Large intestine (tissue), 3 donors: ENCODE measurements around the gene HDAC4. TPM values are rescaled to one million over a fixed set of nuclear protein-coding genes. Genes with fewer than 3 reads are reported as not detected.
A peak's percentile ranks its signal among the peaks of the same experiment; 100 is the strongest.

Experiments
- DNase-seq, 2 donors: peaks; one replicate each; pipeline versions ENCODE4 v3.0.0 to v3.0.0-alpha.2; 2013
- H3K27ac ChIP-seq: one replicate; pipeline ENCODE4 v1.5.1; 2013; ENCODE audit warnings: low read length
- H3K27me3 ChIP-seq: 2 replicates; pipeline ENCODE4 v1.6.1; 2013; ENCODE audit warnings: low read length; ENCODE audit not compliant: control insufficient read depth, insufficient read depth
- H3K36me3 ChIP-seq: 2 replicates; pipeline ENCODE4 v1.6.1; 2013; ENCODE audit warnings: low read length; ENCODE audit not compliant: control insufficient read depth, insufficient read depth
- H3K4me1 ChIP-seq: one replicate; pipeline ENCODE4 v1.6.1; 2013; ENCODE audit warnings: low read length; ENCODE audit not compliant: control insufficient read depth, insufficient read depth
- H3K4me3 ChIP-seq: one replicate; pipeline ENCODE4 v1.5.1; 2013; ENCODE audit warnings: low read length
- H3K9me3 ChIP-seq: one replicate; pipeline ENCODE4 v1.6.1; 2013; ENCODE audit warnings: mild to moderate bottlenecking, low read depth, low read length, moderate library complexity; ENCODE audit not compliant: control insufficient read depth
- WGBS: methylation state at CpG from one replicate; pipeline ENCODE4 v1.1.5; 2013; ENCODE audit warnings: low lambda C conversion rate; ENCODE audit not compliant: insufficient coverage; 5-methylcytosine and 5-hydroxymethylcytosine counted together
- polyA plus RNA-seq: library from polyadenylated mRNA; unstranded; fragments of 120-200 nt; gene quantifications from one replicate; pipeline ENCODE4 v1.2.1, GENCODE V29; 2013

Gene HDAC4
- polyA plus RNA-seq, 1 donor, result 10.7 TPM

- Histone ChIP-seq H3K27ac (no peak overlapping the region), H3K4me1 (peaks cover 31% of the 10 kb centered on the region), H3K9me3 (no peaks in the 10 kb centered on the region), H3K36me3 (no peaks in the 10 kb centered on the region), H3K27me3 (no peaks in the 10 kb centered on the region), H3K4me3 (no peak overlapping the region)
- 90% methylated on average over 2 of the region's 5 CpGs for WGBS
- DNase-seq, result no peak
Observed at GRCh38 chr2:239292531-239292930, 108.3 kb downstream of the HDAC4 start.

- Histone ChIP-seq H3K27me3 (no peaks in the 10 kb centered on the region), H3K4me1 (peaks cover 23% of the 10 kb centered on the region), H3K36me3 (no peaks in the 10 kb centered on the region), H3K4me3 (no peak overlapping the region), H3K9me3 (no peaks in the 10 kb centered on the region), H3K27ac (no peak overlapping the region)
- no CpG with 5 or more reads among the region's 30 CpGs for WGBS
- DNase-seq, result no peak
Observed at GRCh38 chr2:239291475-239292350, 109.1 kb downstream of the HDAC4 start.

GRCh38 chr2:239290618-239291474 lies 110.0 kb downstream of the HDAC4 start:
- Histone ChIP-seq H3K9me3 (no peaks in the 10 kb centered on the region), H3K4me1 (peaks cover 21% of the 10 kb centered on the region), H3K36me3 (no peaks in the 10 kb centered on the region), H3K27ac (no peak overlapping the region), H3K27me3 (no peaks in the 10 kb centered on the region), H3K4me3 (no peak overlapping the region)
- no peak for DNase-seq
- no CpG with 5 or more reads among the region's 39 CpGs for WGBS

- WGBS, result 94% methylated on average over 2 of the region's 6 CpGs
- Histone ChIP-seq H3K27ac (no peak overlapping the region), H3K9me3 (no peaks in the 10 kb centered on the region), H3K4me3 (no peak overlapping the region), H3K4me1 (peaks cover 12% of the 10 kb centered on the region), H3K36me3 (no peaks in the 10 kb centered on the region), H3K27me3 (no peaks in the 10 kb centered on the region)
- no peak for DNase-seq
Observed at GRCh38 chr2:239289545-239289944, 111.3 kb downstream of the HDAC4 start.

GRCh38 chr2:239288951-239289511 lies 111.8 kb downstream of the HDAC4 start:
- H3K9me3 ChIP-seq, result no peaks in the 10 kb centered on the region
- no peak overlapping the region for H3K27ac ChIP-seq
- peaks cover 7% of the 10 kb centered on the region for H3K4me1 ChIP-seq
- DNase-seq, result no peak
- H3K27me3 ChIP-seq, result no peaks in the 10 kb centered on the region
- no peak overlapping the region for H3K4me3 ChIP-seq
- H3K36me3 ChIP-seq, result no peaks in the 10 kb centered on the region
- 30% methylated on average over 2 of the region's 7 CpGs for WGBS

- H3K4me3 ChIP-seq, result no peak overlapping the region
- DNase-seq, result no peak
- no peak overlapping the region for H3K27ac ChIP-seq
- no peaks in the 10 kb centered on the region for H3K27me3 ChIP-seq
- 60% methylated on average over 1 of the region's 4 CpGs for WGBS
- H3K36me3 ChIP-seq, result peaks cover 2% of the 10 kb centered on the region
- peaks cover 7% of the 10 kb centered on the region for H3K4me1 ChIP-seq
- no peaks in the 10 kb centered on the region for H3K9me3 ChIP-seq
Observed at GRCh38 chr2:239288237-239288636, 112.6 kb downstream of the HDAC4 start.

GRCh38 chr2:239287461-239287860 lies 113.4 kb downstream of the HDAC4 start:
- no peaks in the 10 kb centered on the region for H3K9me3 ChIP-seq
- H3K4me3 ChIP-seq, result no peak overlapping the region
- no peak for DNase-seq
- no peak overlapping the region for H3K27ac ChIP-seq
- H3K4me1 ChIP-seq, result peaks cover 7% of the 10 kb centered on the region
- WGBS, result 62% methylated on average over 2 of the region's 5 CpGs
- H3K36me3 ChIP-seq, result peaks cover 2% of the 10 kb centered on the region
- no peaks in the 10 kb centered on the region for H3K27me3 ChIP-seq

- Histone ChIP-seq H3K4me1 (peaks cover 7% of the 10 kb centered on the region), H3K4me3 (no peak overlapping the region), H3K27ac (no peak overlapping the region), H3K27me3 (no peaks in the 10 kb centered on the region), H3K36me3 (peaks cover 2% of the 10 kb centered on the region), H3K9me3 (no peaks in the 10 kb centered on the region)
- WGBS, result no CpG with 5 or more reads among the region's 10 CpGs
- no peak for DNase-seq
Observed at GRCh38 chr2:239286901-239287300, 113.9 kb downstream of the HDAC4 start.

GRCh38 chr2:239285932-239286230 lies 114.9 kb downstream of the HDAC4 start:
- no peaks in the 10 kb centered on the region for H3K27me3 ChIP-seq
- no peaks in the 10 kb centered on the region for H3K9me3 ChIP-seq
- H3K4me3 ChIP-seq, result no peak overlapping the region
- peak overlapping the region; percentile 56 for H3K27ac ChIP-seq
- H3K4me1 ChIP-seq, result peaks cover 7% of the 10 kb centered on the region
- no peak for DNase-seq
- WGBS, result 40% methylated on average over 2 of the region's 3 CpGs
- H3K36me3 ChIP-seq, result peaks cover 2% of the 10 kb centered on the region

GRCh38 chr2:239285071-239285931 lies 115.5 kb downstream of the HDAC4 start:
- no CpG with 5 or more reads among the region's 26 CpGs for WGBS
- no peaks in the 10 kb centered on the region for H3K27me3 ChIP-seq
- H3K4me3 ChIP-seq, result peak overlapping the region; percentile 17
- H3K27ac ChIP-seq, result peak overlapping the region; percentile 56
- H3K36me3 ChIP-seq, result peaks cover 2% of the 10 kb centered on the region
- H3K4me1 ChIP-seq, result peaks cover 7% of the 10 kb centered on the region
- no peaks in the 10 kb centered on the region for H3K9me3 ChIP-seq
- DNase-seq, result peak in 1 of 2 donors; percentile 76
